Stimulated activated CD4-positive, alpha-beta T cell treated with anti-CD3 and anti-CD28 coated beads, Interleukin-15, amount 100 ng/mL, for 1 hour (primary cell): ENCODE data around the gene OSCAR.

Source experiments
- DNase-seq, 2 donors: peaks; one replicate each; pipeline ENCODE4 v3.0.0-alpha.2; 2020; ENCODE audit warnings: low read depth in 1 of 2, low spot score in 1 of 2

Gene OSCAR

GRCh38 chr19:54100561-54100960 is at the start of gene OSCAR:
TSS of gene OSCAR (minus strand) at chr19:54100803. CDS start at chr19:54100792, 11 bp downstream.
- DNase-seq: no peak

GRCh38 chr19:54149021-54149812 is 48.6 kb upstream of the OSCAR start:
- DNase-seq: no peak

DNA sequence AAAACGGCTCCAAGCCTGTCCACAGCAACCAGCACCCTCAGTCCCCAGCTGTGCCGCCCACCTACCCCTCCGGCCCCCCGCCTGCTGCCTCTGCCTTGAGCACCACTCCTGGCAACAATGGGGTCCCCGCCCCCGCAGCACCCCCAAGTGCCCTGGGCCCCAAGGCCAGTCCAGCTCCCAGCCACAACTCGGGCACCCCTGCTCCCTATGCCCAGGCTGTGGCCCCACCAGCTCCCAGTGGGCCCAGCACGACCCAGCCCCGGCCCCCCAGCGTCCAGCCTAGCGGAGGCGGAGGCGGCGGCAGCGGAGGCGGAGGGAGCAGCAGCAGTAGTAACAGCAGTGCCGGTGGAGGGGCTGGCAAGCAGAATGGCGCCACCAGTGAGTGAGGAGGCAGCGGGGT is 47.6 kb upstream of the OSCAR start:
- DNase-seq: no peak

DNA sequence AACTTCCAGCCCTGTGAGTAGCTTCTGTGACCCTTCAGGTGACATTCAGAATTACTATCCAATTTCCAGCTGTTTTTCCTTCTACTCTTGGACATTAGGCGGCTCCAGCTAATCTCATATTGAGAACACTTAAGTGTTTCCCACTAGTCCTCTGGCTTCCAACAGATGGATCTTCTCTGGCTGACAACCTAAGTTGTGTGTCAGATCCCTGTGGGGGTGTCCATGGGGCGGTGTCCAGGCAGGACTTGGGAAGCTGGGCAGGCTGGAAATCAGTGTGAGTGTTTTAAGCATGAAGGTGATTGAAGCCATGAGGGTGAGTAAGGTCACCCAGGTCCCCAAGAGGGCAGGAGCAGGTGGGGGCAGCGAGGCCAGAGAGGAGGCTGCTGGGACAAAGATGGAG is 47.1 kb upstream of the OSCAR start:
- no peak for DNase-seq

DNA sequence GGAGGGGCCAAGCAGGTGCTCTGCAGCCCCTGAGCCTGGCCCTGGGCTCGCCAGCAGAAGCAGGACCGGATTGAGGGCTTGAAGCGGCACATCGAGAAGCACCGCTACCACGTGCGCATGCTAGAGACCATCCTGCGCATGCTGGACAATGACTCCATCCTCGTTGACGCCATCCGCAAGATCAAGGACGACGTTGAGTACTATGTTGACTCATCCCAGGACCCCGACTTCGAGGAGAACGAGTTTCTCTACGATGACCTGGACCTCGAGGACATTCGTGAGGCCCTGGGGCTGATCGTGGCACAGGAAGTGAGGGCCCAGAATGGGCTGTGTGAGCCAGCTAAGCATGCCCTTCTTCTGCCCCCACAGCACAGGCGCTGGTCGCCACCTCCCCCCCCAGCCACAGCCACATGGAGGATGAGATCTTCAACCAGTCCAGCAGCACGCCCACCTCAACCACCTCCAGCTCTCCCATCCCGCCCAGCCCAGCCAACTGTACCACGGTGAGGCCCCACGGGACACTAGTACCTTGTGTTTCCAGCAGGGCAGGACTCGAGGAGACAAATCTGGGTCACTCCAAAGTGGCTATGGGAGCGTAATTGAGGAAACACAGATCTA is 45.0 kb upstream of the OSCAR start:
- DNase-seq: no peak

DNA sequence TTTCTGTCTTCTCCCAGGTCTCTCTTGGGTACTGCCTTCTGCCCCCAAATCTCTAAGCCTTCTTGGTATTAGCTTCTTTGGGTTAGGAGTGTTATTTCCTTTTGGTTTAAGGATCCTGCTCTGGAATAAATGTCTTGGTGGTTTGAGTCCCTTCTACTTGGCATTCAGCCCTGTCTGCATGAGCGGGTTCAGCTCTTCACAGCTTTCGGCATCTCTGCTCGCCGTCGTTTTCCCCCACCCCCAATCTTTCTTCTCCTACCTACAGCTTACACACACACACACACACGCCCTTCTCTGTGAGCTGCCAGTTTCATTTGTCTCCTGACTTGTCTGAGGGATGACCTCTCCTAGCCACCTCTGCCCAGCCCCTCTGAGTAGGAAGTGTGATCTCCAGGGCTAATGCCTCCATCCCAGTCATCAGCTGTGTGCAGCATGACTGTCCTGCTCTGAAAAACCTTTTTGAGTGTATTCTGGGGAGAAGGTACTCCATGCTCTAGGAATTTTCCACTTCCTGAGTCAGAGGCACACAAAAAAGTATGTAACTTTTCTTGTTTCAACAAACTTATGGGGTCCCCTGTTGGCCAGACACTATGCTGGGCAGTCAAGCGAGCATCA is 41.7 kb upstream of the OSCAR start:
- no peak for DNase-seq

DNA sequence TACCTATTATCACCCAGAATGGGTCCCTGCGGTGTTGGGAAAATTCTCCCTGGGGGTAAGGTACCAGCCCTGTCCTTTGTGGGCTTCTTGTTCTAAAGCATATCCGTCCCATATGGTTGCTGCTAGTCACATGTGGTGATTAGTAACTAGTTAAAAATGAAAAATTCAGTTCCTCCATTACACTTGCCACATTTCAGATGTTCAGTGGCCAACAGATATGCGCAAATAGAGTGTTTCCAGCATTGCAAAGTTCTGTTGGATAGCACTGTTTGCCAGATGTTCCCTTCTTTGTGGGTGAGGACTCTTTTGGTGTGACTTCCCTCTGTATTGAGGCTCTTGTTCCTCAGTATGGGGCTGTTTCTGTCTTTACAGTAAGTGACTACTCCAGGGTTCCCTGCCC is 40.8 kb upstream of the OSCAR start:
- no peak for DNase-seq

DNA sequence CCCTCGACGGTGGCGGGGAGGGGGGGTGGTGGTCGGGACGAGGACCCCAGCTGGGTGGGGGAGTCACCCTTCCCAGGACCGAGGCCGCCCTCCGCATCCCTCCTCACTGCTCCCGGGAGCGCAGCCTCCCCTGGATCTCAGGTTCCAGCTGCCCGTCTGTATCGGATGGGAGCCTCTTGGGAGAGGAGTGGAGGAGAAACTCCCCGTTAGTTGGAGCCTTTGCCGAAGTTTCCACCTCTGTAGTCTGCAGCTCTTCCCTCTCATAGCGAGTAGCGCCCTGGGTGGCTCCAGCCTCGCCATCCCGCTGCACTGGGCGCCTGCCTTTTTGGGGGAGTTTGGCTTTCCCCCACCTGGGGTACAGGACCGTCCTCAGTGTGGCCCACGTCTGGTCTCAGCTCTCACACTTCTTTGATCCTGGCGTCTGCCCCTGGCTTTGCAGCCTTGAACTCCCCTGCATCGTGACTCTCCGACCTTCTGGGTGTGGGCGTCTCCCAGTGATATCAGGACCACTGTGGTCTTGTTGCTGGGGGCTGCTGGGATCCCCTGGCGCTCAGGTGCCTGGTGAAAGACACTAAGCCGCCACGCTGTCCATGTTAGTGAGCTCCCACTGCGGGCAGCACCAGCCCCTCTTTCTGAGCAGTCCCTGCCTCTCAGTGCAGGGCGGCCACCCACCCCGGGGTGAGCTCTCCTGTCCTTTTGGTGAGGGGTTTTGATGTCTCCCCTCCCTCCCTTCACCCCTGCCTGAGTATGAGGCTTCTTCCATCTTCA is 38.1 kb upstream of the OSCAR start:
- no peak for DNase-seq

DNA sequence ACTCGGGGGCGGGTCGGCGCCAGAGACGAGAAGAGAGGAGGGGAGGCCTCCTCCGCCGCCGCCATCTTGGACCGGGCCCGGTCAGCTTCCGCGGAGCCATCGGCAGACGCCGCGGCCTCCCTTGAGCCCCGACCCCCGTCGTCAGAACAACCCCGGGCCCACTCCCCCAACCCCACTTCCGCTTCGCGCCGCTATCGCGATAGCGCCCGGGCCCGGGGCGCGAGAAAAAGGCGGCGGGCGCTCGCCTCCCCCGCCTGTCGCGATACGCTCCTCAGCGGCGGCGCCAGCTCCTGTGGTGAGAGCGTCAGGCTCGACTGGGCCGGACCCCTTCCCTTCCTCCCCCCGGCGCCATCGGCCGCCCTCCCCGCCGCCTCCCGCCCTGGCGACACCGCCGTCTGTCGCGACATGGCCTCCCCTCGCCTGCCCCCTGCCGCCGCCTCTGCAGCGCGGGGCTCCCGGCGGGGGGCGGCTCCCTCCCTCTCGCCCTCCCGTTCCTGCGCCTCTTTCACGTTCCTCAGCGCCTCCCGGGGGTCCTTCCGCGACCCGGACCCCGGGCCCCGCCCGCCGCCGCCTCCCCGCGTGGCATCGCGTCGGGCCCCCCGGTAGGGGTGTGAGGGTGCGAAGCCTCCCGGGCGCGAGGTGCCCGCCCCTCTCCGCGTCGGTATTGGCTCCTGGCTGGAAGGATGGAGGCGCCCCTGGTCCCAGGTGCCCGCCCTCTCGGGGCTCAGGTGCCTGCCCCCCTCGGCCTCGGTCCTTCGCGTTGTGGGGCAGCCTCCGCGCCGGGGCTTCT is 37.3 kb upstream of the OSCAR start, which contains the start of gene CNOT3:
CNOT3 (plus strand) TSS at position 64 of the 790 bp plus-strand sequence. CDS start 5,217 bp downstream, outside the sequence.
- no peak for DNase-seq

- peak; percentile 95 to 99 for DNase-seq
Observed at GRCh38 chr19:54136864-54137698, 36.5 kb upstream of the OSCAR start.

DNA sequence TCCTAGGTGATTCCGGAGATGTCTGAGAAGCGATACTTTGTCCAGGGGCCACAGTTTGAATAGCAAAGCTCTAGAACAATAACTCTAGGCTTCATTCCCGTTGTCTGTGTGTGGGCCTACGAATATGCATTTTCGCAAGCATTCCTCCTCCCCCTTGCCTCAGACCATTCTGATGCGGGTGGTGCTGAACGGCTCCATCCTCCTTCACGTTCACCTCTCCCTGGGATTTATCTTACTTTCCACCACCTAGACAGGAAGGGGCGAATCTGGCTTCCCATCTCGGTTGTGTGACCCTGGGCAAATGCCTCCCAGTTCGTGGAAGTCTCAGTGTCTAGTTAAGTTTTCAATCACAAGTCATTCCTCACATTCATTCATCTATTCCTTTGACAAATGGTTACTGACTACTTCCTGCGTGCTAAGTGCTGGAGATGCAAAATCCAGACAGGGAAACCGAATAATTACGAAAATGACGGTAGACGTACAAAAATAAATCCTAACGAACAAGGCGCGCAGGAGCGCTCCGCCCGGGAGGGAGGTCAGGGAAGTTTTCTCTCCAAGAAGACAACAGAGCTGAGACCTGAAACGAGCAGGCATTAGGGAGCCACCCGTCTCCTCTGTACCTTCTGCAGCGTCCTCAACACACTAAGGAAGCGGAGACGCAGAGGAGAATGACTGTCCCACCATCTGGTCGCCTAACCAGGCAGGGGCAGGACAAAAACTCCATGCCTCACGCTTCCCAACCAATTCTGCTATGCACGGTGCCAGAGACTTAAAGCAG is 35.7 kb upstream of the OSCAR start:
- DNase-seq: no peak

GRCh38 chr19:54133957-54134590 is 33.5 kb upstream of the OSCAR start:
- DNase-seq: no peak

DNA sequence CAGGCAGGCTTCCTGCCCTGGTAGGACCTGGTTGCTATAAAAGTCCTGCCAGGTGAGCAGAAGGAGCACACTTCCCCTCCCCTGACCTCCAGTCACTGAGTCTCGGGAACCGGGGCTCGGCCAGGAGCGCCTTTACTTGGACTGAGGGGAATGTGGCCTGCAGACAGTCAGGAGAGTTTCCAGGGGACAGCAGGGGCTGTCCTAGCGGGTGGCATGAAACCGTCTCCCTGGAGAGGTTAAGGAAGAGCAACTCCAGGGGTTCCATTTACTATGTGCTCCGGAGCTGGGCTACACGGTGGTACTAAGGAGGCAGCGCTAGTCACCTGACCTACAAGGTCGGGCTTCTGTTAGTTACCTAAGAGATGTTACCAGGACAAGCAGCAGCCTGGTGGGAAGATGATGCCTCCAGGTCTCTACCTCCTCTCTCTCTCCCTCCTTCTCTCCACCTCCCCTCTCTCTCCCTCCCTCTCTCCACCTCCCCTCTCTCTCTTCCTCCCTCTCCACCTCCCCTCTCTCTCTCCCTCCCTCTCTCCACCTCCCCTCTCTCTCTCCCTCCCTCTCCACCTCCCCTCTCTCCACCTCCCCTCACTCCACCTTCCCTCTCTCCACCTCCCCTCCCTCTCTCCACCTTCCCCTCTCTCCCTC is 32.8 kb upstream of the OSCAR start:
- no peak for DNase-seq

DNA sequence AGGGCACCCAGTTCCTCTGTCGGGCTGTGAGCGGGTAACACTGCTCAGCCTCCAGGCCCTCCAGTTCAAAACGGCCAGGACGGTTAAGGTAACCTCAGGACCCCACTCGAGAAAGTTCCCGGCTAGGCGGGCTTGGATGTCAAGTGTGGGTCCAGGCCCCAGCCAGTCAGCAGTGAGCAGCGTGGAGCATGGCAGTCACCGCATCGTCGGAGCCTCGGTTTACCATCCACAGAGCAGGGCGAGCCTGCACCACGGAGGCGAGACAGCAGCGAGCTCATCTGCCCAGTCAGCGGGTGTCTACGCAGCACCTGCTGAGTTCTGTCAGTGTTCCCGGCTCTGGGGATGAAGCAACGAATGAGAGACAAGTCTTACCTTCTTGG is 29.0 kb upstream of the OSCAR start:
- no peak for DNase-seq

DNA sequence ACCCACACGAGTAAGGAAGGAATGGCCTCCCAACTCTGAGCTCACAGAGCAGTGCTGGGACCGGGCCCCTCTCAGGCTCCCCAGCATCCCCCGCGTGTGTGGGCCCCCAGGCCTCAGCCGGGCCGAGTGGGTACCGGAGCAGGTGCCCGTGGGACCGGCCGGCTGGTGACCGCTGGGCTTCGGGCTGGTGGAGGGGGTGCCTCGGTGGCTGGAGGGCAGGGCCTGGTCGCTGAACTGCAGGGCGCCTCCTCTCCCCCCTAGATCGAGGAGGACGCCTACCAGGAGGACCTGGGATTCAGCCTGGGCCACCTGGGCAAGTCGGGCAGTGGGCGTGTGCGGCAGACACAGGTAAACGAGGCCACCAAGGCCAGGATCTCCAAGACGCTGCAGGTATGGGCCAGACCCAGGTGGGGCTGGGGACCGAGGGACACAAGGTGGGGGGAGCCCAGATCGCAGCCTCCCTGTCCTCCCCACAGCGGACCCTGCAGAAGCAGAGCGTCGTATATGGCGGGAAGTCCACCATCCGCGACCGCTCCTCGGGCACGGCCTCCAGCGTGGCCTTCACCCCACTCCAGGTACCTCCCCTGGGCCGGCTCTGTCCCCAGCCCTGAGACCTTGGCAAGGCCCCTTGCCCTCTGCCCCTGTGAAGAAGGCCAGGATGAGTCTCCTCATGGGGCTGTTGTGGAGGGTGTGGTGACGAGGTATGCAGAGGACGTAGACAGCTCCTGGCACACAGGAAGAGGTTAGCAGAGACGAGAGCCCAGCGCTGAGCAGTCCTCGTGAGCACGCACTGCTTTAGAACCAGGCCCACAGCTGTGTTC is 28.4 kb upstream of the OSCAR start:
- no peak for DNase-seq

- DNase-seq: no peak
Observed at GRCh38 chr19:54128441-54128725, 27.8 kb upstream of the OSCAR start.

DNA sequence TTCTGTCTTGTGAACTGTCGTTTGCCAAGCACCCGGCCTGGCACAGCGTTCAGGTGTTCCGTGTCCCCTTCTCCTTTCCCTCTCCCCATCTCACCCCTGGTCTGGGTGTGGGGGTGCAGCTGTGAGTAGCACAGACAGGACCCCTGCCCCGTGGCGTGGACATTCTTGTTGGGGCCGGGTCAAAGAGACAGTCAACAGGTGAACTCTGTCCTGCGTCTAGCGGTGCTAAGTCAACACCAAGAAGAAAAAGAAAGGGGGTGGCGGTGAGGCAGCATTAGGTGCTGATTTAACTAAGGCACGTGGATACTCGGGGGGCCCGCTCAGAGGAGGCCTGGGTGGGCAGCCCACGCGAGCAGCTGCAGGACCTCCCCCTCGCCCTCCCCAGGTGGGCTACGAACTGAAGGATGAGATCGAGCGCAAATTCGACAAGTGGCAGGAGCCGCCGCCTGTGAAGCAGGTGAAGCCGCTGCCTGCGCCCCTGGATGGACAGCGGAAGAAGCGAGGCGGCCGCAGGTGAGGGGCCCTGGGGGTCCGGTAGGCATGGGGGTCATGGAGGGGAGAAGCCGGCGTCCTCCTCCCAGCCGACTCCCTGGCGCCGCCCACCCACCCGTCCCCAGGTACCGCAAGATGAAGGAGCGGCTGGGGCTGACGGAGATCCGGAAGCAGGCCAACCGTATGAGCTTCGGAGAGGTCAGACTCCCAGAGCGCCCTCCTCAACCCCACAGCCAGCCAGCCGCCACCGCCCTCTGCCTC is 27.3 kb upstream of the OSCAR start:
- no peak for DNase-seq
